HFF-Myc (cell line): Measurements from ENCODE around the gene WDR93.

Experiments
- DNase-seq: peaks from one replicate; pipeline ENCODE4 v3.0.0-alpha.2; 2011; ENCODE audit warnings: low read depth; ENCODE audit errors: extremely low read depth
- H3K4me3 ChIP-seq: replicated peaks from 2 replicates; pipeline ENCODE4 v1.5.1; 2011; ENCODE audit warnings: low read depth, mild to moderate bottlenecking, control low read depth, low read length
- TF ChIP-seq, protein P1 (sequence below): IDR thresholded peaks from 2 replicates; pipeline ENCODE4 v1.5.1; 2012; ENCODE audit warnings: mild to moderate bottlenecking, low read depth, low read length, control low read depth; ENCODE audit errors: missing control alignments

WDR93 gene

DNA sequence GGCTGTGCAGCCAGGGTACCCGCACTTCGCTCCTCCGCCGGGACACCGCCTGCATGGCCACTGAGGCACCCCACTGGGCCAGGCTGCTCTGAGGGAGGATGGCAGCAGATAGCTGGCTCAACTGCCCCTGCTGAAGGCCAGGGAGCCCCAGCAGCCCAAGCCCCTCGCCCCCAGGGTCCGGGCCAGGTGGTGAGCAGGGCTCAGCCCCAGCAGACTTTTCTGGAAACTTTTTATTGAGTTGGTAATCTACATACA is 23.0 kb upstream of the WDR93 start:
- no peak overlapping the region for H3K4me3 ChIP-seq
- TF ChIP-seq, protein P1, sequence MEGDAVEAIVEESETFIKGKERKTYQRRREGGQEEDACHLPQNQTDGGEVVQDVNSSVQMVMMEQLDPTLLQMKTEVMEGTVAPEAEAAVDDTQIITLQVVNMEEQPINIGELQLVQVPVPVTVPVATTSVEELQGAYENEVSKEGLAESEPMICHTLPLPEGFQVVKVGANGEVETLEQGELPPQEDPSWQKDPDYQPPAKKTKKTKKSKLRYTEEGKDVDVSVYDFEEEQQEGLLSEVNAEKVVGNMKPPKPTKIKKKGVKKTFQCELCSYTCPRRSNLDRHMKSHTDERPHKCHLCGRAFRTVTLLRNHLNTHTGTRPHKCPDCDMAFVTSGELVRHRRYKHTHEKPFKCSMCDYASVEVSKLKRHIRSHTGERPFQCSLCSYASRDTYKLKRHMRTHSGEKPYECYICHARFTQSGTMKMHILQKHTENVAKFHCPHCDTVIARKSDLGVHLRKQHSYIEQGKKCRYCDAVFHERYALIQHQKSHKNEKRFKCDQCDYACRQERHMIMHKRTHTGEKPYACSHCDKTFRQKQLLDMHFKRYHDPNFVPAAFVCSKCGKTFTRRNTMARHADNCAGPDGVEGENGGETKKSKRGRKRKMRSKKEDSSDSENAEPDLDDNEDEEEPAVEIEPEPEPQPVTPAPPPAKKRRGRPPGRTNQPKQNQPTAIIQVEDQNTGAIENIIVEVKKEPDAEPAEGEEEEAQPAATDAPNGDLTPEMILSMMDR = no peak
- no peak for DNase-seq

DNA sequence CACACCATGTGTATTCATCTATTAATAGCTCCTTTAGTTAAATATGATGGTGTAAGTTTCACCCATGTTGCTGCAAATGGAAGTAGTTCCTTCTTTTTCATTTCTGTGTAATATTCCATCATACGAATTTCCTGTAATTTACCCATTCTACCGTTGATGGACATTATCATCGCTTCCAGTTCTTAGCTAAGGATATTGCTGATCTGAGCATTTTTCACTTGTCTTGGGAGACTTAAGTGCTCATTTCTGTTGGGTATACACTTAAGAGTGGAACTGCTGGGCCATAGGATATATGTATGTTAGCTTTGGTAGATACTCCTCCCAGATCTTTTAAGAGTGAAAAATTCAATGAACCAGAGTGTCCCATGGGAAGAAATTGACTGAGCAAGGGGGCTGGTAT is 22.4 kb upstream of the WDR93 start:
- H3K4me3 ChIP-seq = no peak overlapping the region
- TF ChIP-seq, protein P1 = no peak
- no peak for DNase-seq

- no peak overlapping the region for H3K4me3 ChIP-seq
- no peak for DNase-seq
- TF ChIP-seq, protein P1 = no peak
Measured at GRCh38 chr15:89669309-89669865, 21.2 kb upstream of the WDR93 start.

DNA sequence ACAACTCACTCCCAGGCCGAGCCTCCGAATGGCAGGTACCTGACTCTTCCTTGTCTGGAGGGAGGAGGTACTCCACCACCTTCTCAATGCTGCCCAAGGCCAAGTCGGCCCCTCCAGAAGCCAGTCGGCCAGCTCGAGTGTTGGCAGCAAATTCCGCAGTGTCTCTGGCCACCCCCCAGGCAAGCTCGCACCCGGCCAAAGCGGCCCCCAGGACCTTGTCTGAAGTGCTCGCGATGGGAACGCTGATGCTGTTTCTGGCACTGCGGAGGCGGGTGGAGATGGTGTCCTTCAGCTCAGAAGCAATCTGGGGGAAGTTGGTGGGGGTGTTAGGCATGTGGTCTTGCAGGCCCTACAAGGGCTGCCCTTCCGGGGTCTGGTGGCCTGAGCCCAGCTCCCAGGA is 20.7 kb upstream of the WDR93 start:
- H3K4me3 ChIP-seq = no peak overlapping the region
- TF ChIP-seq, protein P1 = no peak
- DNase-seq = no peak

DNA sequence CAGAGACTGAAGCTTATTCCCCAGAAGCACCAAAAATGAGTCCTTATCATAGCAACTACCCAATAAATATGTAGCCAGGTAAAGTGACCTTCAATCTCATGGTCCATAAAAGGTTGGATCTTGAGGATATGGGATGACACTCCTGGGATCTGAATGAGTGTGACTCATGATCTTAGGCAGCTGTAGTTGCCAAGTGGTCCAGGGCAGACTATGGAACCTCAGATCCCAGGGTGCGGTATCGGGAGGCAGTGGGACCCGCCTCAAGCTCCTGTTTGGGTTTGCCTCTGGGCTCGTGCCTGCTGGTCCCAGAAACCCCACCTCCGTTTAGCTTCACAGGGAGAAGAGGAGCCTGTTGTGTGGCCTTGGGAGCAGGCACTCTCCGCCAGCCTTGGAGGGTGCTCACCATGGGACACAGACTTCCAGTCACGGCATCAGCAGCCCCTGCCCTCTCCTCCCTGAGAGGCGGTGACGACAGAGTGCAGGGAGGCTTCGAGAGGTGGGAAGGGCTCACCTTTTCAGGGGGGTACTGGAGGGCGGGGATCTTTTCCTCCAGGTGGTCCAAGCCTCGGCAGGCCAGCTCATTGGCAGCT is 19.5 kb upstream of the WDR93 start:
- no peak for DNase-seq
- TF ChIP-seq, protein P1 = no peak
- no peak overlapping the region for H3K4me3 ChIP-seq

GRCh38 chr15:89671687-89672086 is 18.9 kb upstream of the WDR93 start:
- no peak overlapping the region for H3K4me3 ChIP-seq
- DNase-seq = no peak
- TF ChIP-seq, protein P1 = no peak
